Measurements from ENCODE around the gene ZNF267.

GRCh38 chr16:31897283-31897682 is 23.7 kb downstream of the ZNF267 start:
- TF ChIP-seq CTCF (IDR thresholded peaks at IDR 0.05) (no peak), POLR2A (IDR thresholded peaks at IDR 0.05; ENCODE audit: low read depth) (no peak), POLR2AphosphoS5 (IDR thresholded peaks at IDR 0.05) (no peak), EP300 (IDR thresholded peaks at IDR 0.05) (no peak)
